ENCODE results near the gene AVEN. TPM values are rescaled to one million over a fixed set of nuclear protein-coding genes. Genes with fewer than 3 reads are reported as not detected.

Gene AVEN
- total RNA-seq, 1 donor from 2014 or later, result 8.9 TPM

GRCh38 chr15:33934396-33934795 is 104.6 kb downstream of the AVEN start:
- no peak for DNase-seq
- no peaks in the 10 kb centered on the region for H3K36me3 ChIP-seq
- intact Hi-C loops (cut with DNase I), result no loop called here
- H3K9me3 ChIP-seq, result no peaks in the 10 kb centered on the region
- ATAC-seq, result peak; percentile 57 to 68
- H3K27ac ChIP-seq, result no peak overlapping the region
- no peaks in the 10 kb centered on the region for H3K4me1 ChIP-seq
- no peaks in the 10 kb centered on the region for H3K27me3 ChIP-seq (ENCODE audit: low read depth)
- H3K4me3 ChIP-seq, result no peak overlapping the region
- no peak for TF ChIP-seq CTCF (IDR thresholded peaks at IDR 0.05)

- Histone ChIP-seq H3K9me3 (no peaks in the 10 kb centered on the region), H3K4me1 (no peaks in the 10 kb centered on the region), H3K4me3 (no peak overlapping the region), H3K27me3 (ENCODE audit: low read depth) (no peaks in the 10 kb centered on the region), H3K36me3 (no peaks in the 10 kb centered on the region), H3K27ac (no peak overlapping the region)
- ATAC-seq, result no peak
- no peak for TF ChIP-seq CTCF (IDR thresholded peaks at IDR 0.05)
- DNase-seq, result no peak
- intact Hi-C loops (cut with DNase I), result no loop called here
These were observed 106.3 kb downstream of the AVEN start for GRCh38 chr15:33932734-33933133.

- no peak for ATAC-seq
- intact Hi-C loops (cut with DNase I), result no loop called here
- no peak for TF ChIP-seq CTCF (IDR thresholded peaks at IDR 0.05)
These were observed 112.7 kb downstream of the AVEN start for GRCh38 chr15:33926260-33926659.

GRCh38 chr15:33923446-33923845 is 115.6 kb downstream of the AVEN start:
- TF ChIP-seq CTCF (IDR thresholded peaks at IDR 0.05), result no peak
- Histone ChIP-seq H3K4me1 (no peaks in the 10 kb centered on the region), H3K4me3 (no peak overlapping the region), H3K36me3 (no peaks in the 10 kb centered on the region), H3K27me3 (ENCODE audit: low read depth) (no peaks in the 10 kb centered on the region), H3K27ac (no peak overlapping the region), H3K9me3 (no peaks in the 10 kb centered on the region)
- DNase-seq, result no peak
- intact Hi-C loops (cut with DNase I), result no loop called here
- ATAC-seq, result no peak

More at GRCh38 chr15:33926260-33926659, 112.7 kb downstream of the AVEN start:
- no peak overlapping the region for H3K27ac ChIP-seq
- no peaks in the 10 kb centered on the region for H3K4me1 ChIP-seq
- no peaks in the 10 kb centered on the region for H3K27me3 ChIP-seq (ENCODE audit: low read depth)
- no peak for DNase-seq
- no peaks in the 10 kb centered on the region for H3K36me3 ChIP-seq
- no peaks in the 10 kb centered on the region for H3K9me3 ChIP-seq
- no peak overlapping the region for H3K4me3 ChIP-seq

GRCh38 chr15:33915571-33916407 is 123.2 kb downstream of the AVEN start:
- ATAC-seq (peak in 1 of 2 donors; percentile 27), DNase-seq (no peak)
- no peaks in the 10 kb centered on the region for H3K36me3 ChIP-seq
- intact Hi-C loops (cut with DNase I), result no loop called here
- no peak overlapping the region for H3K4me3 ChIP-seq
- H3K9me3 ChIP-seq, result no peaks in the 10 kb centered on the region
- no peaks in the 10 kb centered on the region for H3K4me1 ChIP-seq
- H3K27me3 ChIP-seq (ENCODE audit: low read depth), result no peaks in the 10 kb centered on the region
- H3K27ac ChIP-seq, result no peak overlapping the region
- no peak for TF ChIP-seq CTCF (IDR thresholded peaks at IDR 0.05)

Measured in lower lobe of right lung (tissue), 2 donors.